Measurements from ENCODE around the gene MSX1. TPM values are rescaled to one million over a fixed set of nuclear protein-coding genes. Genes with fewer than 3 reads are reported as not detected.

MSX1 gene
- total and polyA plus RNA-seq, 2 experiments from 2014 or later = 0.61 TPM; not detected in 1

GRCh38 chr4:4868758-4869723, 9.6 kb downstream of the MSX1 start:
- TF ChIP-seq REST (IDR thresholded peaks at IDR 0.05; ENCODE audit: unreplicated experiment) (no peak), JUNB (IDR thresholded peaks at IDR 0.05; ENCODE audit: unreplicated experiment) (no peak), ZNF114 (CRISPR knock-in tag; IDR thresholded peaks at IDR 0.05) (no peak), EZH2 (IDR thresholded peaks at IDR 0.05; ENCODE audit: low read depth, unreplicated experiment) (peak; percentile 97), CTCF (conservative IDR thresholded peaks at IDR 0.05; ENCODE audit: low read depth in 2 of 2) (no peak), EZH2phosphoT487 (IDR thresholded peaks at IDR 0.05; ENCODE audit: unreplicated experiment) (peak; percentile 80), NANOG (IDR thresholded peaks at IDR 0.05; ENCODE audit: borderline replicate concordance) (no peak)
- peaks cover 52% of the 10 kb centered on the region for H3K4me1 ChIP-seq (ENCODE audit: insufficient read depth)
- no peak overlapping the region for H3K27ac Mint-ChIP-seq
- H3K4me2 ChIP-seq = no peak overlapping the region
- H3K4me1 Mint-ChIP-seq = peaks cover 46% of the 10 kb centered on the region
- H3K36me3 ChIP-seq (ENCODE audit: insufficient read depth) = no peaks in the 10 kb centered on the region; the same call in 1 of the 2 replicates
- H3K27me3 Mint-ChIP-seq (ENCODE audit: insufficient read depth, low read depth, poor library complexity) = peaks cover 17% of the 10 kb centered on the region
- peak overlapping the region; percentile 47; the same call in 1 of the 2 replicates for H3K4me3 ChIP-seq
- H4K20me1 ChIP-seq (replicated peaks; ENCODE audit: insufficient read depth) = peaks cover 55% of the 10 kb centered on the region
- no peaks in the 10 kb centered on the region for H3K79me2 ChIP-seq (replicated peaks; ENCODE audit: insufficient read depth)
- no peak overlapping the region for H3K27ac ChIP-seq (ENCODE audit: low read depth)
- no peaks in the 10 kb centered on the region; the same call in 2 of the 3 replicates for H3K36me3 Mint-ChIP-seq (ENCODE audit: low read depth)
- peaks cover 100% of the 10 kb centered on the region for H3K27me3 ChIP-seq (ENCODE audit: insufficient read depth)
- peaks cover 8% of the 10 kb centered on the region for H3F3A ChIP-seq (replicated peaks; ENCODE audit: low read depth)
- no peak for ATAC-seq
- no peaks in the 10 kb centered on the region for H3K9me2 ChIP-seq (ENCODE audit: insufficient read depth)
- peak overlapping the region; percentile 4; the same call in 1 of the 3 replicates for H3K4me3 Mint-ChIP-seq
- H2AFZ ChIP-seq = no peak overlapping the region
- peaks cover 5% of the 10 kb centered on the region; the same call in 1 of the 3 replicates for H3K9me3 Mint-ChIP-seq
- peak; percentile 34 for DNase-seq (ENCODE audit: low spot score)

All from GM23338 (cell line).